ENCODE data around the gene TJP2. TPM values are rescaled to one million over a fixed set of nuclear protein-coding genes. Genes with fewer than 3 reads are reported as not detected.
A peak's percentile ranks its signal among the peaks of the same experiment; 100 is the strongest.

Gene TJP2
- total RNA-seq, 3 donors from 2014 or later, result 81.1 to 172 (median 124) TPM

DNA sequence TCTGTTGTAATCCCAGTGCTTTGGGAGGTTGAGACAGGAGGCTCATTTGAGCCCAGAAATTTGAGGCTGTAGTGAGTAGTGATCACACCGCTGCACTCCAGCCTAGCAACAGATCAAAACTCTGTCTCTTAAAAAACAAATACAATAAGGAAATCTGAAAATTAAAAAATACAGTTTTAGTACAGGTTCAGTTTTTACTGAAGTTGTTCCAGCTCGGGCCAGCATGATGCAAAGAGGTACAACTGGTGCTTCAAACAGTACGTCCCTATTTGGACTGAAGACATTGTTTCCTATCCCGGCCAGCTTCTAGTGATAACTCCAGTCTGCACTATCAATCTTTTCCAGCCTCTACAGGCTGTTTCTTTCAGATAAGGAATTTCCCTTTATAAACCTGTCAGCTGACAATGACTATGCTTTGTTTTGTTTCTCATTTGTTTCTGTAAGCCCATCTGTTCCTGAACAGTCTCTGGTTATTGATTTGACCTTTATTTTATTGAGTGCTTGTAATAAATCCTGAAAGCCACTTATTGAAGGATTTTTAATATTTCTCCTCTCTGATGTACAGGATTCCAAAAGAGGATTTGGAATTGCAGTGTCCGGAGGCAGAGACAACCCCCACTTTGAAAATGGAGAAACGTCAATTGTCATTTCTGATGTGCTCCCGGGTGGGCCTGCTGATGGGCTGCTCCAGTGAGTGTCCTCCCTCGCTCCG, 41.9 kb downstream of the TJP2 start:
- H3K36me3 ChIP-seq (ENCODE audit: low read depth), result no peaks in the 10 kb centered on the region
- DNase-seq (no peak), ATAC-seq (no peak)
- no peaks in the 10 kb centered on the region for H3K9me3 ChIP-seq
- no peaks in the 10 kb centered on the region for H3K4me1 ChIP-seq (ENCODE audit: low read depth)
- intact Hi-C loops (cut with DNase I, micrococcal nuclease), result no loop called here
- H3K4me3 ChIP-seq, result no peak overlapping the region
- TF ChIP-seq, protein P1, sequence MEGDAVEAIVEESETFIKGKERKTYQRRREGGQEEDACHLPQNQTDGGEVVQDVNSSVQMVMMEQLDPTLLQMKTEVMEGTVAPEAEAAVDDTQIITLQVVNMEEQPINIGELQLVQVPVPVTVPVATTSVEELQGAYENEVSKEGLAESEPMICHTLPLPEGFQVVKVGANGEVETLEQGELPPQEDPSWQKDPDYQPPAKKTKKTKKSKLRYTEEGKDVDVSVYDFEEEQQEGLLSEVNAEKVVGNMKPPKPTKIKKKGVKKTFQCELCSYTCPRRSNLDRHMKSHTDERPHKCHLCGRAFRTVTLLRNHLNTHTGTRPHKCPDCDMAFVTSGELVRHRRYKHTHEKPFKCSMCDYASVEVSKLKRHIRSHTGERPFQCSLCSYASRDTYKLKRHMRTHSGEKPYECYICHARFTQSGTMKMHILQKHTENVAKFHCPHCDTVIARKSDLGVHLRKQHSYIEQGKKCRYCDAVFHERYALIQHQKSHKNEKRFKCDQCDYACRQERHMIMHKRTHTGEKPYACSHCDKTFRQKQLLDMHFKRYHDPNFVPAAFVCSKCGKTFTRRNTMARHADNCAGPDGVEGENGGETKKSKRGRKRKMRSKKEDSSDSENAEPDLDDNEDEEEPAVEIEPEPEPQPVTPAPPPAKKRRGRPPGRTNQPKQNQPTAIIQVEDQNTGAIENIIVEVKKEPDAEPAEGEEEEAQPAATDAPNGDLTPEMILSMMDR (IDR thresholded peaks at IDR 0.05), result no peak

DNA sequence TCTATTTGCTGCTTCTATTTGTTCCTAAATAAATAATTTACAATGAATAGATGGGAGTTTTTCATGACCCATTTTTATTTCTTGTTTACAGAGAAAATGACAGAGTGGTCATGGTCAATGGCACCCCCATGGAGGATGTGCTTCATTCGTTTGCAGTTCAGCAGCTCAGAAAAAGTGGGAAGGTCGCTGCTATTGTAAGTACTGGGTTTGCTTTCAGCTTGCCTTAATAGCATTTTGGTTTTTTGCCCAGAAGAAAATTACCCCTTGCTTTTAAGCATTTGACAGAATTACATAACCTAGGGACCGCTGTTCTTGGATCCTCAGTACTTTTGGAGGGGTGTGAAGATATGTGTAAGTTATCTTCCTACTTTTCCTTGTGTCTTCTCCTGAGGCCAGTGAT, 44.1 kb downstream of the TJP2 start:
- Histone ChIP-seq H3K4me1 (ENCODE audit: low read depth) (no peaks in the 10 kb centered on the region), H3K9me3 (no peaks in the 10 kb centered on the region), H3K4me3 (no peak overlapping the region), H3K36me3 (ENCODE audit: low read depth) (no peaks in the 10 kb centered on the region)
- intact Hi-C loops (cut with DNase I, micrococcal nuclease), result no loop called here
- ATAC-seq (no peak), DNase-seq (no peak)
- TF ChIP-seq, protein P1 (IDR thresholded peaks at IDR 0.05), result no peak

DNA sequence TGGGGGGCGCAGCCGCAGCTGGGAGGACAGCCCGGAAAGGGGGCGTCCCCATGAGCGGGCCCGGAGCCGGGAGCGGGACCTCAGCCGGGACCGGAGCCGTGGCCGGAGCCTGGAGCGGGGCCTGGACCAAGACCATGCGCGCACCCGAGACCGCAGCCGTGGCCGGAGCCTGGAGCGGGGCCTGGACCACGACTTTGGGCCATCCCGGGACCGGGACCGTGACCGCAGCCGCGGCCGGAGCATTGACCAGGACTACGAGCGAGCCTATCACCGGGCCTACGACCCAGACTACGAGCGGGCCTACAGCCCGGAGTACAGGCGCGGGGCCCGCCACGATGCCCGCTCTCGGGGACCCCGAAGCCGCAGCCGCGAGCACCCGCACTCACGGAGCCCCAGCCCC, 47.0 kb downstream of the TJP2 start:
- no peak overlapping the region for H3K4me3 ChIP-seq
- intact Hi-C loops (cut with DNase I, micrococcal nuclease), result no loop called here
- ATAC-seq (no peak), DNase-seq (peak in 1 of 3 donors; percentile 51)
- no peaks in the 10 kb centered on the region for H3K9me3 ChIP-seq
- no peaks in the 10 kb centered on the region for H3K4me1 ChIP-seq (ENCODE audit: low read depth)
- TF ChIP-seq, protein P1 (IDR thresholded peaks at IDR 0.05), result no peak
- H3K36me3 ChIP-seq (ENCODE audit: low read depth), result no peaks in the 10 kb centered on the region

DNA sequence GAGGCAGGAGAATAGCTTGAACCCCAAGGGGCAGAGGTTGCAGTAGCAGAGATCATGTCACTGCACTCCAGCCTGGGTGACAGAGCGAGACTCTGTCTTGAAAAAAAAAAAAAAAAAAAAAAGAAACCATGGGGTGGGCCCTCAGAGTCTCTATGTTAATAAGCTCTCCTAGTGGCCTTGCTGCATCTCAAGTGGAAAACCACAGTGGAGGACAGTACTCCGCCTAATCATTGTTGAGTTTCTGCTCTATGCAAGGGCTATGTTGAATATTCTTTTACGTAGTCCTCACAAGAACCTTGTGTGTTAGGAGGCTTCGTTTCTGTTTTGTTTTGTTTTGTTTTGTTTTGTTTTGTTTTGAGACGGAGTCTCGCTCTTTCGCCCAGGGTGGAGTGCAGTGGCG, 48.9 kb downstream of the TJP2 start:
- intact Hi-C loops (cut with DNase I, micrococcal nuclease), result no loop called here
- Histone ChIP-seq H3K9me3 (no peaks in the 10 kb centered on the region), H3K36me3 (ENCODE audit: low read depth) (no peaks in the 10 kb centered on the region)

DNA sequence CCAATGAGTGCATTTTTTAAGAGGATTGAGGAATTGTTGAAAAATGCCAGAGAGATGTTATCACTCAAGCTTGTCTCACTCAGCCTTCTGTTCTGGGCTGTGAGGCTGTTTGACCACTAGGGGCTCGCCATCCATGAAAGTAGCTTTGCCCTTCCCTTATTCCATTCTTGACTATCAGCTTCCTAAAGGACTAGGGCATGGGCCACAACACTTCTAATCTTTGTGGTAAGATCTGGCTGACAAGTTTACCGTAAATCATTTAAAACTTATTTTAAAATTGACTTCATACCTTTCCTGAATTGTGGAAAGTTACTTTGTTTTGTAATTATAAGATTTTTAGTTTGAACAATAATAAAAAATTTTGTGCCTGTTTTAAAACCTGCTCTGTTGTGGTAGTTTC, 49.5 kb downstream of the TJP2 start:
- Histone ChIP-seq H3K4me3 (no peak overlapping the region), H3K4me1 (ENCODE audit: low read depth) (no peaks in the 10 kb centered on the region), H3K36me3 (ENCODE audit: low read depth) (no peaks in the 10 kb centered on the region), H3K9me3 (no peaks in the 10 kb centered on the region)
- DNase-seq (peak in 1 of 3 donors; percentile 39), ATAC-seq (peak; percentile 76)
- intact Hi-C loops (cut with DNase I, micrococcal nuclease), result no loop called here
- TF ChIP-seq, protein P1 (IDR thresholded peaks at IDR 0.05), result peak; percentile 17

More for the DNA sequence above, 48.9 kb downstream of the TJP2 start:
- Histone ChIP-seq H3K4me1 (ENCODE audit: low read depth) (no peaks in the 10 kb centered on the region), H3K4me3 (no peak overlapping the region)
- TF ChIP-seq, protein P1 (IDR thresholded peaks at IDR 0.05), result no peak
- no peak for ATAC-seq
- DNase-seq, result no peak
